ENCODE results near the gene DYNC2H1.

The DYNC2H1 gene

GRCh38 chr11:103378931-103379330, 269.7 kb downstream of the DYNC2H1 start:
- DNase-seq, result no peak

GRCh38 chr11:103380031-103380430, 270.8 kb downstream of the DYNC2H1 start:
- no peak for DNase-seq

GRCh38 chr11:103384652-103385051, 275.4 kb downstream of the DYNC2H1 start:
- no peak for DNase-seq

GRCh38 chr11:103395612-103396011, 286.4 kb downstream of the DYNC2H1 start:
- no peak for DNase-seq

- DNase-seq, result no peak
Measured at GRCh38 chr11:103396237-103396636, 287.0 kb downstream of the DYNC2H1 start.

- DNase-seq, result no peak
Measured at GRCh38 chr11:103397369-103397768, 288.1 kb downstream of the DYNC2H1 start.

GRCh38 chr11:103398829-103399228, 289.6 kb downstream of the DYNC2H1 start:
- no peak for DNase-seq

- DNase-seq, result no peak
Measured at GRCh38 chr11:103406357-103406756, 297.1 kb downstream of the DYNC2H1 start.

- DNase-seq, result no peak
Measured at GRCh38 chr11:103407641-103408040, 298.4 kb downstream of the DYNC2H1 start.

- no peak for DNase-seq
Measured at GRCh38 chr11:103413266-103413888, 304.2 kb downstream of the DYNC2H1 start.

- no peak for DNase-seq
Measured at GRCh38 chr11:103418014-103418413, 308.8 kb downstream of the DYNC2H1 start.

GRCh38 chr11:103420593-103420992, 311.4 kb downstream of the DYNC2H1 start:
- no peak for DNase-seq

- no peak for DNase-seq
Measured at GRCh38 chr11:103433386-103434072, 324.3 kb downstream of the DYNC2H1 start.

- DNase-seq, result no peak
Measured at GRCh38 chr11:103434073-103434411, 324.8 kb downstream of the DYNC2H1 start.

- DNase-seq, result no peak
Measured at GRCh38 chr11:103436131-103436770, 327.0 kb downstream of the DYNC2H1 start.

GRCh38 chr11:103441021-103441420, 331.8 kb downstream of the DYNC2H1 start:
- no peak for DNase-seq

- no peak for DNase-seq
Measured at GRCh38 chr11:103448966-103449365, 339.7 kb downstream of the DYNC2H1 start.

GRCh38 chr11:103450241-103450640, 341.0 kb downstream of the DYNC2H1 start:
- no peak for DNase-seq

- no peak for DNase-seq
Measured at GRCh38 chr11:103453126-103453525, 343.9 kb downstream of the DYNC2H1 start.

- DNase-seq, result no peak
Measured at GRCh38 chr11:103453915-103454709, 344.9 kb downstream of the DYNC2H1 start.

- DNase-seq, result no peak
Measured at GRCh38 chr11:103464420-103464819, 355.2 kb downstream of the DYNC2H1 start.

GRCh38 chr11:103465555-103466140, 356.4 kb downstream of the DYNC2H1 start:
- DNase-seq, result no peak

- DNase-seq, result no peak
Measured at GRCh38 chr11:103471546-103471945, 362.3 kb downstream of the DYNC2H1 start.
